ENCODE measurements around the gene ASB2.

Gene ASB2

GRCh38 chr14:93994919-93995682 is 18.7 kb upstream of the ASB2 start:
- H3K36me3 Mint-ChIP-seq (ENCODE audit: low read depth) = no peaks in the 10 kb centered on the region
- peaks cover 63% of the 10 kb centered on the region for H3K4me1 Mint-ChIP-seq
- peaks cover 4% of the 10 kb centered on the region for H3K27me3 Mint-ChIP-seq
- peak overlapping the region; percentile 81 for H3K27ac Mint-ChIP-seq
- ATAC-seq = peak; percentile 92
- peak; percentile 68 for DNase-seq
- no peaks in the 10 kb centered on the region for H3K9me3 Mint-ChIP-seq
- no peak overlapping the region for H3K4me3 Mint-ChIP-seq

- Mint-ChIP-seq H3K9me3 (no peaks in the 10 kb centered on the region), H3K36me3 (ENCODE audit: low read depth) (no peaks in the 10 kb centered on the region), H3K4me1 (peaks cover 58% of the 10 kb centered on the region), H3K4me3 (no peak overlapping the region), H3K27ac (no peak overlapping the region), H3K27me3 (peaks cover 3% of the 10 kb centered on the region)
- no peak for DNase-seq
- no peak for ATAC-seq
Measured at GRCh38 chr14:93993382-93993781, 17.0 kb upstream of the ASB2 start.

- DNase-seq (no peak), ATAC-seq (no peak)
- Mint-ChIP-seq H3K27ac (no peak overlapping the region), H3K9me3 (no peaks in the 10 kb centered on the region), H3K36me3 (ENCODE audit: low read depth) (no peaks in the 10 kb centered on the region), H3K4me1 (peaks cover 42% of the 10 kb centered on the region), H3K4me3 (no peak overlapping the region), H3K27me3 (peaks cover 2% of the 10 kb centered on the region)
Measured at GRCh38 chr14:93991649-93992048, 15.3 kb upstream of the ASB2 start.

- DNase-seq (no peak), ATAC-seq (no peak)
- H3K36me3 Mint-ChIP-seq (ENCODE audit: low read depth) = no peaks in the 10 kb centered on the region
- no peak overlapping the region for H3K27ac Mint-ChIP-seq
- peaks cover 42% of the 10 kb centered on the region for H3K4me1 Mint-ChIP-seq
- H3K9me3 Mint-ChIP-seq = no peaks in the 10 kb centered on the region
- H3K27me3 Mint-ChIP-seq = peaks cover 4% of the 10 kb centered on the region
- H3K4me3 Mint-ChIP-seq = no peak overlapping the region
Measured at GRCh38 chr14:93991212-93991611, 14.8 kb upstream of the ASB2 start.

DNA sequence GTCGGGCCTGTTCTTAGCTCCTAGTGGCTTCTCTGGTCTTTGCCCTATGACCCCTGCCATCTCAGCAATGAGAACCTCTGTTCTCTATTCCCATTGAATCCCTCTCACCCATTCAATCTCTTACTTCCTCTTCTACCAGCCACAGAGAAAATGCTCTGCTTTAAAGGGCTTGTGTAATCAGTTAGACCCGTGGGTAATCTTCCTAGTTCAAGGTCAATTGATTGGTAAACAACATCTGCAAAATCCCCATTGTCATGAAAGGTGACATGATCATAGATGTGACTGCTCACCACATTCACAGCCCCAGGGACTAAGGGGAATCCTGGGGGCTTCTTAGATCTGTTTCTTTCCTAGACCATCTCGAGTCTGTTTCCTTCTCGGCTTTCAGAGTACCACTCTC is 13.6 kb upstream of the ASB2 start:
- Mint-ChIP-seq H3K9me3 (no peaks in the 10 kb centered on the region), H3K4me1 (peaks cover 30% of the 10 kb centered on the region), H3K4me3 (no peak overlapping the region), H3K27me3 (peaks cover 6% of the 10 kb centered on the region), H3K27ac (no peak overlapping the region), H3K36me3 (ENCODE audit: low read depth) (no peaks in the 10 kb centered on the region)
- no peak for ATAC-seq
- no peak for DNase-seq

GRCh38 chr14:93987815-93988476 is 11.6 kb upstream of the ASB2 start:
- ATAC-seq = no peak
- Mint-ChIP-seq H3K4me1 (peaks cover 19% of the 10 kb centered on the region), H3K36me3 (ENCODE audit: low read depth) (no peaks in the 10 kb centered on the region), H3K9me3 (no peaks in the 10 kb centered on the region), H3K4me3 (no peak overlapping the region), H3K27me3 (peaks cover 6% of the 10 kb centered on the region), H3K27ac (no peak overlapping the region)
- no peak for DNase-seq

DNA sequence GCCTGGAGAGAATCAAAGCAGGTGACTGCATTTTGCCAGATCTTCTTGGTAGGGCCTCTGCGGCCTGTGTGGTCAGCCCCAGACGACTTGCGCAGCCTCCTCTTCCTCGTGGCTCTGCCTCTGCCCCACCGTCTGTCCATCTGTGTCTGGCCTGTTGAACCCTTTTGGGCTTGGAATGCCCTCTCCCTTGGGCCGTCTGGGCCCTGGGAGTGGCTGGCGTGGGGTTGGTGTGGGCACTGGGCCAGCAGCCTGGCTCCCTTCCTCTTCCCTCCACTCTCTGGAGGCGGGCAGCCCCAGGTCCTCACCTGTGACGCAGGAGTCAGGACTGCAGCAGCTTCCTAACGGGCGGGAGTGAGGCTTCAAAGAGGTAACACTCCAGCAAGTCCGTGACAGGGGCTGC is 11.0 kb upstream of the ASB2 start:
- ATAC-seq (no peak), DNase-seq (no peak)
- Mint-ChIP-seq H3K27ac (no peak overlapping the region), H3K9me3 (no peaks in the 10 kb centered on the region), H3K27me3 (peaks cover 6% of the 10 kb centered on the region), H3K4me3 (no peak overlapping the region), H3K4me1 (peaks cover 19% of the 10 kb centered on the region), H3K36me3 (ENCODE audit: low read depth) (no peaks in the 10 kb centered on the region)

- Mint-ChIP-seq H3K4me1 (peaks cover 19% of the 10 kb centered on the region), H3K9me3 (no peaks in the 10 kb centered on the region), H3K27me3 (peaks cover 6% of the 10 kb centered on the region), H3K4me3 (no peak overlapping the region), H3K27ac (no peak overlapping the region), H3K36me3 (ENCODE audit: low read depth) (no peaks in the 10 kb centered on the region)
- DNase-seq (no peak), ATAC-seq (no peak)
Measured at GRCh38 chr14:93986955-93987354, 10.6 kb upstream of the ASB2 start.

DNA sequence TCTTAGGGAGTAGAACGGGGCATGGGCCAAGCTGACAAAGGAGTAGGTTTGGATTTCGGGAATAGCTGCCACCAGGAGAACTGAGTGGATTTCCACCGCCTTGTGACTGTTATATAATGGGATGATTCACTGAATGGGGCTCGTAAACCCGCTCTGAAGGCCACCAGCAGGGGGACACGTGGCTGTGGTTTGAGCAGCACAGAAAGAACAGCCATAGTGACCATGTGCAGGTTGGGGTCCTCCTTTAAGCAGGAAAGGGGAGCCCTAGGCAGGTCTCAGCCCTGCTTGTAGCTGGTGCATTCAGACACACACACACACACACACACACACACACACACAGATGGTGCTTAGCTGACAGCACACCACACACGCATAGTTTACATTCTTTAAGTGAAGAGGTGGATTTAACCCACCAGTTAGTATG is 8.6 kb upstream of the ASB2 start:
- Mint-ChIP-seq H3K27ac (no peak overlapping the region), H3K4me1 (peaks cover 20% of the 10 kb centered on the region), H3K27me3 (peaks cover 6% of the 10 kb centered on the region), H3K9me3 (no peaks in the 10 kb centered on the region), H3K4me3 (no peak overlapping the region), H3K36me3 (ENCODE audit: low read depth) (peaks cover 3% of the 10 kb centered on the region)
- DNase-seq (no peak), ATAC-seq (no peak)

DNA sequence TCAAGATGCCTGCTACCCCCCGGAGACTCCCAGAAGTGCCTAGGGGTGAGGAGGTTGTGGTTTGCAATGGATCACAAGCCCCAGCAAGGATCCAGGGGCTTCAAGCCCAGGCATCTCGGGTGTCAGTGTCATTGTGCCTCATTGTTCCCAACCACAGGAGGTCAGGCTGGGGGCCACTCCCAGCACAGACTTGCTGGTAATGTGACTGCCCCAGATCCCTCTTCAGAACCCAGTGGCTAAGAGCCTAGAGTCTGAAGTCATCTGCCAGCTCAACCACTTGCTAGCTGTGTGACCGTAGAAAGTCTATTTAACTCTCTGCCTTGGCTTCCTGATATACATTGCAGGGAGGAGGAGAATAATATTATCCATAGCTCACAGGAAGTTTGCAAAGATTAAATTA is 7.7 kb upstream of the ASB2 start:
- Mint-ChIP-seq H3K9me3 (no peaks in the 10 kb centered on the region), H3K27me3 (peaks cover 6% of the 10 kb centered on the region), H3K4me3 (no peak overlapping the region), H3K36me3 (ENCODE audit: low read depth) (peaks cover 7% of the 10 kb centered on the region), H3K27ac (no peak overlapping the region), H3K4me1 (peaks cover 25% of the 10 kb centered on the region)
- ATAC-seq (peak; percentile 60), DNase-seq (no peak)

DNA sequence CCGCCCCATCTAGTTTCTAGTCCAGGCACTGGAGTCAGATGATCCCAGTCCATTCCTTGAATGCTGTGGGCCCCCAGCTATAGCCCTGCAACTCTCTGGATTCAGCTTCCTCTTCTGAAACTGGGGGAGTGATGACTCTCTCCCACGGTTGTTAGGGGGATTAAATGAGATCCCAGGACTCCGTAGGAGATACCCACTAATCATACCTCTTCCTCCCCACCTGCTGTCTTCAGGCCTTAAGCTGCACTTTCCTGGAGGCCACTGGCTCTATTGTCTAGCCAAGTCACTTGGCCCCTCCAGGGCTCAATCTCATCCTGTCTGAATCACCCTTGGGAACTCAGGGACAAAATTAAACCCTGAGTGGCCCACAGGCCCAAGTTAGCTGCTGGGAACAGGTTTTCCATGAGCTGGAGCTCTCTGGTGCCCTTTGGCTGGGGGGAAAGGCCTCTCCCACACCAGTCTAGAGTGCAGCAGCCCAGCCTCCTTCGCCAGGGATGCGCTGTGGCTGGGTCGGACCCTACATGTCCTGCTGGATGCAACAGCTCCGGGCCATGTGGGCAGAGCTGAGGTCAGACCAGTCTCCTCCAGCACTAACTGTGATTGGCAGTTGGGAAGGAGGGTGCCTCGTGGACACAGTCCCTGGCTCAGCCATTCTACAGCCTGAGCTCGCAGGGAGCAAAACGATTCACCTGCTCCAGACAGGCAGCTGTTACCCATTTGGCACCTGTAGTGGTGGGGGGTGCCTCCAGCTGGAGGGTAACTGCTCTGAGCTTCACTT is 6.0 kb upstream of the ASB2 start:
- ATAC-seq (no peak), DNase-seq (no peak)
- no peak overlapping the region for H3K27ac Mint-ChIP-seq
- H3K4me1 Mint-ChIP-seq = peaks cover 42% of the 10 kb centered on the region
- H3K36me3 Mint-ChIP-seq (ENCODE audit: low read depth) = peaks cover 15% of the 10 kb centered on the region
- no peaks in the 10 kb centered on the region for H3K9me3 Mint-ChIP-seq
- H3K4me3 Mint-ChIP-seq = no peak overlapping the region
- H3K27me3 Mint-ChIP-seq = peaks cover 12% of the 10 kb centered on the region

GRCh38 chr14:93981316-93982229 is 5.2 kb upstream of the ASB2 start:
- Mint-ChIP-seq H3K36me3 (ENCODE audit: low read depth) (peaks cover 24% of the 10 kb centered on the region), H3K4me1 (peaks cover 50% of the 10 kb centered on the region), H3K4me3 (no peak overlapping the region), H3K9me3 (peaks cover 6% of the 10 kb centered on the region), H3K27me3 (peaks cover 9% of the 10 kb centered on the region), H3K27ac (peak overlapping the region; percentile 22)
- no peak for ATAC-seq
- no peak for DNase-seq

- H3K9me3 Mint-ChIP-seq = peaks cover 13% of the 10 kb centered on the region
- H3K4me1 Mint-ChIP-seq = peaks cover 60% of the 10 kb centered on the region
- H3K27ac Mint-ChIP-seq = peak overlapping the region; percentile 56
- peaks cover 13% of the 10 kb centered on the region for H3K27me3 Mint-ChIP-seq
- peaks cover 29% of the 10 kb centered on the region for H3K36me3 Mint-ChIP-seq (ENCODE audit: low read depth)
- ATAC-seq (no peak), DNase-seq (no peak)
- no peak overlapping the region for H3K4me3 Mint-ChIP-seq
Measured at GRCh38 chr14:93980456-93981201, 4.3 kb upstream of the ASB2 start.
